Endodermal cell (in vitro differentiated cells): Measurements from ENCODE around the gene LAMB1. TPM values are rescaled to one million over a fixed set of nuclear protein-coding genes. Genes with fewer than 3 reads are reported as not detected.

Experiments used
- DNase-seq: peaks from one replicate; pipeline ENCODE4 v3.0.0-alpha.2; 2017
- H3K27ac ChIP-seq: 2 replicates; pipeline ENCODE4 v1.5.1; 2013; ENCODE audit warnings: mild to moderate bottlenecking, low read depth, low read length, moderate library complexity
- H3K27me3 ChIP-seq: 2 replicates; pipeline ENCODE4 v1.6.1; 2013; ENCODE audit warnings: mild to moderate bottlenecking, low read length, moderate library complexity; ENCODE audit not compliant: insufficient read depth, control insufficient read depth, poor library complexity, severe bottlenecking
- H3K36me3 ChIP-seq: 2 replicates; pipeline ENCODE4 v1.7.0; 2013; ENCODE audit warnings: mild to moderate bottlenecking, low read length, moderate library complexity; ENCODE audit not compliant: control insufficient read depth, insufficient read depth
- H3K4me1 ChIP-seq: one replicate; pipeline ENCODE4 v1.7.0; 2013; ENCODE audit warnings: low read length; ENCODE audit not compliant: control insufficient read depth, insufficient read depth
- H3K4me3 ChIP-seq: 2 replicates; pipeline ENCODE4 v1.5.1; 2013; ENCODE audit warnings: mild to moderate bottlenecking, low read length, moderate library complexity
- H3K9ac ChIP-seq: 2 replicates; pipeline ENCODE4 v1.6.1; 2013; ENCODE audit warnings: mild to moderate bottlenecking, low read length, moderate library complexity; ENCODE audit not compliant: poor library complexity, severe bottlenecking; ENCODE audit errors: extremely low read depth
- H3K9me3 ChIP-seq: 2 replicates; pipeline ENCODE4 v1.6.1; 2013; ENCODE audit warnings: mild to moderate bottlenecking, low read length, moderate library complexity; ENCODE audit not compliant: control insufficient read depth
- H3K27ac Mint-ChIP-seq: 2 replicates; pipeline ENCODE4 v1.8.0; 2020; ENCODE audit warnings: mixed read lengths
- H3K27me3 Mint-ChIP-seq: 2 replicates; pipeline ENCODE4 v1.8.0; 2021; ENCODE audit warnings: mild to moderate bottlenecking, mixed read lengths; ENCODE audit not compliant: insufficient read depth
- H3K36me3 Mint-ChIP-seq: 2 replicates; pipeline ENCODE4 v1.8.0; 2020; ENCODE audit warnings: low read depth, mixed read lengths
- H3K4me1 Mint-ChIP-seq: 2 replicates; pipeline ENCODE4 v1.8.0; 2020; ENCODE audit warnings: mixed read lengths
- H3K4me3 Mint-ChIP-seq: 2 replicates; pipeline ENCODE4 v1.8.0; 2020; ENCODE audit warnings: mild to moderate bottlenecking, moderate library complexity, mixed read lengths
- H3K9me3 Mint-ChIP-seq: 2 replicates; pipeline ENCODE4 v1.8.0; 2020; ENCODE audit warnings: mild to moderate bottlenecking, mixed read lengths
- WGBS, 2 experiments: methylation state at CpG; one replicate each; pipeline versions ENCODE4 v1.1.5 to v1.1.7; 2013; ENCODE audit warnings: missing lambda C conversion rate in 2 of 2, mixed read lengths in 1 of 2; ENCODE audit not compliant: insufficient coverage in 1 of 2, insufficient read length in 1 of 2; 5-methylcytosine and 5-hydroxymethylcytosine counted together
- total RNA-seq, 2 donors: library from RNA; stranded (reverse); fragmentation: NEBNext Ultra II Directional in 1 of 2; extraction: Animal tissue kit (Norgen Biotek cat#: 25700) in 1 of 2; gene quantifications; 2 replicates in 1 of 2; 3 replicates in 1 of 2; pipeline ENCODE4 v1.2.1, GENCODE V29; 2021
- TF ChIP-seq, protein P1 (sequence below): fragments of 200-600 bp; sonication (generic); conservative IDR thresholded peaks from 2 replicates; pipeline ENCODE4 v1.5.0; 2021; ENCODE audit warnings: antibody characterized with exemption, mild to moderate bottlenecking

Gene LAMB1
- total RNA-seq, 2 donors from 2014 or later = 192 to 209 TPM

DNA sequence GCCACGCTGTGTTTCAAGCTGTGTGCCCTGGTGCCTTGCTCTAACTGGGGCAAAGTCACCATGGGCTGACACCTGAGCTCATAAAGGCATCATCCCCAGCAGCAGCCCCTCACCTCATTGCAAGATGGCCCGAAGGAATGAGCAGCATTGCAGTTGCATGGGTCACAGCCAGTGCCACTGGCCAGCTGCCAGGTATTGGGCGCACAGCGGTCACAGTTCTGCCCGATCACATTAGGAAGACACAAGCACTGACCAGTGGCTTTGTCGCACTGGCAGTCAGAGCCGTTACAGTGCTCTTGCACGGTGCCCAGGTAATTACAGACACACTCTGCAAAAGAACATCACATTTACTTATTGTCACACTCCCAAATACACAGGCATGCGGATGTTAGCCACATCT is 51.1 kb downstream of the LAMB1 start:
- TF ChIP-seq, protein P1, sequence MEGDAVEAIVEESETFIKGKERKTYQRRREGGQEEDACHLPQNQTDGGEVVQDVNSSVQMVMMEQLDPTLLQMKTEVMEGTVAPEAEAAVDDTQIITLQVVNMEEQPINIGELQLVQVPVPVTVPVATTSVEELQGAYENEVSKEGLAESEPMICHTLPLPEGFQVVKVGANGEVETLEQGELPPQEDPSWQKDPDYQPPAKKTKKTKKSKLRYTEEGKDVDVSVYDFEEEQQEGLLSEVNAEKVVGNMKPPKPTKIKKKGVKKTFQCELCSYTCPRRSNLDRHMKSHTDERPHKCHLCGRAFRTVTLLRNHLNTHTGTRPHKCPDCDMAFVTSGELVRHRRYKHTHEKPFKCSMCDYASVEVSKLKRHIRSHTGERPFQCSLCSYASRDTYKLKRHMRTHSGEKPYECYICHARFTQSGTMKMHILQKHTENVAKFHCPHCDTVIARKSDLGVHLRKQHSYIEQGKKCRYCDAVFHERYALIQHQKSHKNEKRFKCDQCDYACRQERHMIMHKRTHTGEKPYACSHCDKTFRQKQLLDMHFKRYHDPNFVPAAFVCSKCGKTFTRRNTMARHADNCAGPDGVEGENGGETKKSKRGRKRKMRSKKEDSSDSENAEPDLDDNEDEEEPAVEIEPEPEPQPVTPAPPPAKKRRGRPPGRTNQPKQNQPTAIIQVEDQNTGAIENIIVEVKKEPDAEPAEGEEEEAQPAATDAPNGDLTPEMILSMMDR = no peak
- peaks cover 5% of the 10 kb centered on the region for H3K4me1 ChIP-seq
- H3K4me3 Mint-ChIP-seq = no peak overlapping the region
- peaks cover 38% of the 10 kb centered on the region for H3K4me1 Mint-ChIP-seq
- H3K27me3 ChIP-seq = no peaks in the 10 kb centered on the region
- peaks cover 89% of the 10 kb centered on the region for H3K36me3 Mint-ChIP-seq
- DNase-seq = no peak
- no peak overlapping the region for H3K4me3 ChIP-seq
- H3K36me3 ChIP-seq = peaks cover 92% of the 10 kb centered on the region
- WGBS, 2 experiments = 96 to 100% methylated on average over 6 to 9 of the region's 9 CpGs
- no peaks in the 10 kb centered on the region for H3K27me3 Mint-ChIP-seq
- H3K27ac Mint-ChIP-seq = peak overlapping the region; percentile 42
- no peaks in the 10 kb centered on the region for H3K9me3 ChIP-seq
- H3K9ac ChIP-seq = no peak overlapping the region
- no peaks in the 10 kb centered on the region for H3K9me3 Mint-ChIP-seq
- no peak overlapping the region for H3K27ac ChIP-seq

DNA sequence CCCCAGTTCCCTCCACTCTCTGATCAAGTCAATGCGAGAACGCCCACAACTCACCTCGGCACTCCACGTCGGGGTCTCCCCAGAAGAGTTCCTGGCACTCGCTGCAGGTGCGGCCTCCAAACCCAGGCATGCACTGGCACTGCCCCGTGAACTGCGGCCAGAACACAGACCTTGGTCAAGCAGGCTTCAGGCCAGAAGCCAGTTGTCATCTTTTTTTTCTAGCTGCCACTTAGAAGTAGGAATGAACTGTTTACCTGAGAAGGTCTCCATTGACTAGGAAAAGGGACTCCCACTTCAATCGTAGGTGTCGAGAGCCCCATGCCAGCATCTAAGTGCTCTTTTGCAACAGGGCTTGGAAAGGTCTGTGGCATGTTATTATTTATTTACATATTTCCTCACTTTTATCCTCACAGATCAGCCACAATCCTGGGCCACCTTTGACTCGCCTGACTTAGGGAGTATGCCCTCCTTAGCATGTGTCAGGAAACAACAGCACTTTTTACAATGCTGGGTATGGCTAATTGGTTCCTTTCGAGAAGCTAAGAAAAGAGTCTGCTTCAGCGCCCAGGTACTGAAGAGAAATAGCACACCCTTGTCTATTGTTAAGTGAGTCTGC is 51.7 kb downstream of the LAMB1 start:
- no peak overlapping the region for H3K4me3 ChIP-seq
- Mint-ChIP-seq H3K27me3 (no peaks in the 10 kb centered on the region), H3K36me3 (peaks cover 89% of the 10 kb centered on the region), H3K9me3 (no peaks in the 10 kb centered on the region), H3K27ac (peak overlapping the region; percentile 42), H3K4me3 (no peak overlapping the region), H3K4me1 (peaks cover 44% of the 10 kb centered on the region)
- no peaks in the 10 kb centered on the region for H3K27me3 ChIP-seq
- no peak overlapping the region for H3K27ac ChIP-seq
- H3K9me3 ChIP-seq = no peaks in the 10 kb centered on the region
- H3K36me3 ChIP-seq = peaks cover 92% of the 10 kb centered on the region
- 96% methylated on average over 12 to 14 of the region's 14 CpGs for WGBS, 2 experiments
- TF ChIP-seq, protein P1 = no peak
- peaks cover 7% of the 10 kb centered on the region for H3K4me1 ChIP-seq
- H3K9ac ChIP-seq = no peak overlapping the region
- DNase-seq = no peak

DNA sequence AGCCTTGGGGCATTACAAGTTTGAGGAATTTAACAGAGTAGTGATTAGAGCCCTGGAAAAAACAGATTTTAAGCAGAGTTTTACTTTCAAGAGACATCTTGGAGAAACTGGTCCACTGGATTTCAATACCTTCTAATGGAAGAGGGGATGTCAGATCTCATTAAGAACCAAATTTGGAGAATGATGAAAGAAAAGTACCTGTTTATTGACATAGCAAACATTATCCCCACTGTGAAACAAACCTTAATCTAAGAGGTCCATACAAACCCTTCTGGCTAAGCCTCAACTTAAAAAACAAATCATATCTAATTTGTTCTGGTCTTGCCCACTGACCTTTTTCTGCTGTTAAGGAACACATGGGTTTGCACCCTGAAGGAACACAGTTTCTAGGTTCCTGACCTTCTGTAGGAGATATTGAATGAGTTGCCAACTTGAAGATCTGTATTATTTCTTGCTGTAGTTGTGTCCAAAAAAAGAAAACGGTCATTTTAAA is 53.5 kb downstream of the LAMB1 start:
- H3K27me3 Mint-ChIP-seq = no peaks in the 10 kb centered on the region
- no peak overlapping the region for H3K9ac ChIP-seq
- H3K4me3 Mint-ChIP-seq = no peak overlapping the region
- H3K27ac ChIP-seq = peak overlapping the region; percentile 81
- H3K9me3 ChIP-seq = no peaks in the 10 kb centered on the region
- H3K4me1 ChIP-seq = peaks cover 7% of the 10 kb centered on the region
- H3K36me3 ChIP-seq = peaks cover 94% of the 10 kb centered on the region
- H3K4me3 ChIP-seq = no peak overlapping the region
- DNase-seq = no peak
- peaks cover 54% of the 10 kb centered on the region for H3K4me1 Mint-ChIP-seq
- H3K36me3 Mint-ChIP-seq = peaks cover 85% of the 10 kb centered on the region
- peak overlapping the region; percentile 22 for H3K27ac Mint-ChIP-seq
- no peaks in the 10 kb centered on the region for H3K27me3 ChIP-seq
- H3K9me3 Mint-ChIP-seq = no peaks in the 10 kb centered on the region
- WGBS, 2 experiments = 95% methylated on average over 1 of the region's 1 CpG; no CpG with 5 or more reads in 1 of the 2 experiments
- TF ChIP-seq, protein P1 = no peak
